Activated naive CD8-positive, alpha-beta T cell treated with anti-CD3 and anti-CD28 coated beads, Interleukin-2, amount 10 ng/mL, durations not matched to agents 7 days and 5 days (primary cell): ENCODE data around the gene LYZL4. TPM values are rescaled to one million over a fixed set of nuclear protein-coding genes. Genes with fewer than 3 reads are reported as not detected.

Source experiments
- ATAC-seq: fragments of 150-1000 bp; cut with Tn5 transposase; one replicate; pipeline ENCODE4 v1.10.0; 2021; ENCODE audit warnings: low read depth, moderate library complexity
- POLR2A ChIA-PET: fragments of 350-600 bp; sonication (Branson Sonifier 250); formaldehyde crosslinking; loops from one replicate; lab custom pipeline; 2021; ENCODE audit warnings: antibody characterized with exemption; lab: Charles Lee
- DNase-seq: peaks from one replicate; pipeline ENCODE4 v3.0.0; 2021
- H3K27ac Mint-ChIP-seq: one replicate; pipeline ENCODE4 v1.8.0; 2022; ENCODE audit warnings: mild to moderate bottlenecking, mixed read lengths
- H3K27me3 Mint-ChIP-seq: one replicate; pipeline ENCODE4 v1.8.0; 2022; ENCODE audit warnings: mild to moderate bottlenecking, moderate library complexity, mixed read lengths
- H3K36me3 Mint-ChIP-seq: one replicate; pipeline ENCODE4 v1.8.0; 2021; ENCODE audit warnings: mild to moderate bottlenecking, mixed read lengths
- H3K4me1 Mint-ChIP-seq: one replicate; pipeline ENCODE4 v1.8.0; 2021; ENCODE audit warnings: mixed read lengths
- H3K4me3 Mint-ChIP-seq: one replicate; pipeline ENCODE4 v1.8.0; 2022; ENCODE audit warnings: mild to moderate bottlenecking, moderate library complexity, mixed read lengths
- H3K9me3 Mint-ChIP-seq: one replicate; pipeline ENCODE4 v1.8.0; 2021; ENCODE audit warnings: mixed read lengths
- total RNA-seq, 2 experiments: library from RNA; stranded (reverse); gene quantifications; one replicate each; pipeline ENCODE4 v1.2.3, GENCODE V29; 2021

LYZL4 gene
- total RNA-seq, 2 experiments from 2014 or later: not detected

DNA sequence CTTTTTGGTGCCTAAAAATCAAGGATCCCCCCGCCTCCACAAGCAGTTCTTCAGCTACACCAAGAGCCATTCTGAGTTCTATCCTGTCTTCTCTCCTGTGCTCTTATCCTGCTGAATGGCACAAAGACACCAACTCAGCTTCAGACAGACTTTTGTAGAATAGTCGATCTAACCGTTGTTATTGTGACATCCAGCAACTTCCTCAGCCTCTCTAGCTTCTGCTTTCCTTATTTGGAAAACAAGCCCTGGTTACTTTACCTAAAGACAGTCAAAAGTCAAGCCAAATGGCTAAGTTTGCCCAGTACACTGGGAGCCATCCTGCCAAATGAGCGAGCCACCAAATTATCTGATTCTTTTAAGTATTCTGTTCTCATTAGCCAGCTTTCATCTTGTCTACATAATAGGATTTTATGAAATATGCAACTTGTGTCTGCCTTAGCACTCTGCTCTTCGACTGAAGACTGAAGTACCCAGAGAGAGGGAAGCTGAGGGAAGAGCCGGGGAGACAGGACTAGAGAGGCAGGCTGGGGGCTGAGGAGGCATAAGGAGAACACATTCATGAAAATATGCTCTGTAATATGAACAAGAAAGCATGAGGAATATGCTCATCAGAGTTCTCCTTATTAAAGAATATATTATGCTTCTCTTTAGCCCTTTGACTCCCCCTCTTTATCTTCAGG, 35.1 kb downstream of the LYZL4 start:
- H3K36me3 Mint-ChIP-seq: no peaks in the 10 kb centered on the region
- H3K9me3 Mint-ChIP-seq: peaks cover 3% of the 10 kb centered on the region
- no peak overlapping the region for H3K27ac Mint-ChIP-seq
- H3K4me3 Mint-ChIP-seq: no peak overlapping the region
- H3K4me1 Mint-ChIP-seq: peaks cover 3% of the 10 kb centered on the region
- DNase-seq (no peak), ATAC-seq (no peak)
- peaks cover 2% of the 10 kb centered on the region for H3K27me3 Mint-ChIP-seq
- POLR2A ChIA-PET: no interaction called here

DNA sequence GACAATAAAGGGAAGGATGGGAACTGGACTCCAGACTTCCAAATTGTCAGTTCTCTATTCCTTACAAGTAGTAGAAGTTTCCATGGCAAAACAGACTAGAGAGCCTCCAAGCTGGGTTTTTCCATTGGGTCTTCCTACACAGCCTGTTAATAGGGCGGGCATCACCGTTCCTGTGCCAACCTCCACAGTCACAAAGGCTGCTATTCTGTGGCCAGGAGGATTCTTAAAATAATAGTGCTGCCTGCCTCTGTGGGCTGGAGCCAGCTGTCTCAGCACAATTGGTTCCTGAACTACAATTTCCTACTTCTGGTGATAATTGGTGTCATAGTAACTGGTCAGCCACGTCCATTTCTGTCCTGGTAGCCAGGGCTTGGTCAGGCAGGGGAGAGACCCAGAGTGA, 38.6 kb downstream of the LYZL4 start:
- no peaks in the 10 kb centered on the region for H3K36me3 Mint-ChIP-seq
- POLR2A ChIA-PET: no interaction called here
- H3K27me3 Mint-ChIP-seq: peaks cover 2% of the 10 kb centered on the region
- peaks cover 5% of the 10 kb centered on the region for H3K9me3 Mint-ChIP-seq
- no peak for DNase-seq
- no peak overlapping the region for H3K27ac Mint-ChIP-seq
- ATAC-seq: no peak
- no peak overlapping the region for H3K4me3 Mint-ChIP-seq
- peaks cover 3% of the 10 kb centered on the region for H3K4me1 Mint-ChIP-seq

DNA sequence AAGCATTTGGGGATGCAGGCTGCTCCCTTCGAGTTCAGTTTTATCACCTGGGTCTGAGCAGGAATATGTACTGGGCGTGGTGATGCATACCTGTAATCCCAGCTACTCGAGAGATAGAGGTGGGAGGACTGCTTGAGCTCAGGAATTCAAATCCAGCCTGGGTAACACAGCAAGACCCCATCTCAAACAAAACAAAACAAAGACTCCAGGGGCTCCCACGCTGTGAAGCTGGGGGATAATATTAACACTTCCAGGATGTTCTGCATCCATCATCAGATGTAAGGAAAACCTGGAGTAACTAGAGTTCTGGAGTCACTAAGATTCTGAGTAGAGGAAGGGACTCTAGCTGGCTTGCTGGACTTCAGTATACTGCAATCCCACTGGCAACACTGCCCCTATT, 40.6 kb downstream of the LYZL4 start:
- H3K4me3 Mint-ChIP-seq: no peak overlapping the region
- peaks cover 3% of the 10 kb centered on the region for H3K4me1 Mint-ChIP-seq
- H3K27me3 Mint-ChIP-seq: no peaks in the 10 kb centered on the region
- POLR2A ChIA-PET: no interaction called here
- peaks cover 2% of the 10 kb centered on the region for H3K36me3 Mint-ChIP-seq
- ATAC-seq (no peak), DNase-seq (no peak)
- peaks cover 11% of the 10 kb centered on the region for H3K9me3 Mint-ChIP-seq
- no peak overlapping the region for H3K27ac Mint-ChIP-seq

DNA sequence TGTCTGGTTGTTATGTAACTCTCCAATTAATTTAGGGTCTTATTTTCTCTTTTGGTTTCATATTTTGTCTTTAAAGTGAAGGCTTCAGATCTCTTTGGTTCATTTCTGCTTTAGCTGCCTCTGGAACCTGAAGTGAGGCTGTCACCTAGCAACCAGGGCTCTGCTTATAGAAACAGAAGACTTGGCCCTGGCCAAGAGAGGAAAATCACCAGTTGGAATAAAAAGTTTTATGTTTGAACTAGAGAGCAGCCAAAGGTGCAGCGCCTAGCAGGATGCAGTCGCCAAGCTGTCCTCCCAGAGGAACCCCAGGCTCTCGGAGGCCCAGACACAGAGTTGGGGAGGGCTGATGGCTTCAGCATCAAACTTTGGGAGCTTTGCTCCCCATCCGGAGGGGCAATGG, 41.1 kb downstream of the LYZL4 start:
- POLR2A ChIA-PET: no interaction called here
- no peak overlapping the region for H3K27ac Mint-ChIP-seq
- H3K4me3 Mint-ChIP-seq: no peak overlapping the region
- H3K36me3 Mint-ChIP-seq: peaks cover 2% of the 10 kb centered on the region
- H3K27me3 Mint-ChIP-seq: no peaks in the 10 kb centered on the region
- ATAC-seq (no peak), DNase-seq (no peak)
- peaks cover 3% of the 10 kb centered on the region for H3K4me1 Mint-ChIP-seq
- peaks cover 11% of the 10 kb centered on the region for H3K9me3 Mint-ChIP-seq

DNA sequence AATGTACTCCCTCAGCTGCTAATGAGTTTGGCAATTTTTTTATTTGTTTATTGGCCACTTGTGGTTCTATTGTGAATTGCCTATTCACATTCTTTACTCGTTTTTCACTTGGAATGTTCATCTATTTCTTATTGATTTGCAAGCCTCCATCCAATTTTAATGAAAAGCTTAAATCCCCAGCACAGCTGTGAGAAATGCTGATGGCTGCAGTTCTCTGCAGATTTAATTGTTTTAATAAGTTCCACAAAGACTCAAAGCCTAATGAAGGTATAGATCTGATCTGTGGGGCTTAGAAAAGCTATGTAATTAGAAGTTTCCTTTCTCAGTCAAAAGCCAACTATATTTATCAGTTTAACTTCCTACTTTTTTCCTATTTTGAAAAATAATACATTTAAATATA, 41.5 kb downstream of the LYZL4 start:
- POLR2A ChIA-PET: no interaction called here
- Mint-ChIP-seq H3K36me3 (peaks cover 2% of the 10 kb centered on the region), H3K27ac (no peak overlapping the region), H3K4me3 (no peak overlapping the region), H3K9me3 (peaks cover 11% of the 10 kb centered on the region), H3K4me1 (peaks cover 3% of the 10 kb centered on the region), H3K27me3 (peaks cover 2% of the 10 kb centered on the region)
- DNase-seq (no peak), ATAC-seq (no peak)

DNA sequence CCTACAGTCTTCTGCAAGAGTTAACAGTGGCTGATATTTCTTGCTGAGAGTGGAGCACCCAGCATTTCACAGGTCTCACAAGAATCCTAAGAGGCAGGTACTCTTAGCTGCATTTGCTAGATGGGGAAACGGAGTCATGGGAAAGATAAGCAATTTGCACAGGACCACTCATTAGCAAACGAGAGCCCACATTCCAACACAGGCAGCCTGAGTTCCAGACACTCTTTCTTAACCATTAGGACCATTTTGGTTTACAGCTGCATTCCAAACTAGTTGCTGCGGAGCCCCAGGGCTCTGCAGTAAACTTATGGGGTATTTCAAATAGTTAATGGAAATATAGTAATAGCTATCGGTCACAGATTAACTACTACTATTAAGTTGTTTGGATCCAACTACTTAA, 42.5 kb downstream of the LYZL4 start:
- peaks cover 2% of the 10 kb centered on the region for H3K36me3 Mint-ChIP-seq
- ATAC-seq (no peak), DNase-seq (no peak)
- peaks cover 15% of the 10 kb centered on the region for H3K9me3 Mint-ChIP-seq
- H3K4me3 Mint-ChIP-seq: no peak overlapping the region
- peaks cover 2% of the 10 kb centered on the region for H3K27me3 Mint-ChIP-seq
- POLR2A ChIA-PET: no interaction called here
- no peak overlapping the region for H3K27ac Mint-ChIP-seq
- peaks cover 3% of the 10 kb centered on the region for H3K4me1 Mint-ChIP-seq

DNA sequence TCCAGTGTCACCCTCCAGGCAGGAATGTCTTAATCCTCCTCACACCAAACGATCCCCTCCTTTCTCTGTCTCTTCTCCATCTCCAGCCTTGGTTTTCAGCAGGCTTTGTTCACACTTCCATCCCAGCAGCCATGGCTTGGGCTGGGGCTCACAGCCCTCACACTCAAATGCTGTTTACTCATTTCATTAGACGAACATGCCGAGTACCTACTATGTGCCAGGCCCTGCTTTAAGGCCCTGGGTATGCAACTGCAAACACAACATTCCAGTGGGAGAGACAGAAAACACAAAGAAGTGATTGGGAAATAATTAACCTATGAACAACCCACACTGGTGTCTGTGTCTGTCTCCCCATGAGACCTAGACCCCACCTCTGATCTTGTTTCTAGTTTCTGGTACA, 43.9 kb downstream of the LYZL4 start:
- Mint-ChIP-seq H3K36me3 (peaks cover 2% of the 10 kb centered on the region), H3K4me3 (no peak overlapping the region), H3K27me3 (peaks cover 2% of the 10 kb centered on the region), H3K4me1 (peaks cover 2% of the 10 kb centered on the region), H3K9me3 (peaks cover 15% of the 10 kb centered on the region), H3K27ac (no peak overlapping the region)
- DNase-seq: no peak
- ATAC-seq: no peak
- POLR2A ChIA-PET: no interaction called here

DNA sequence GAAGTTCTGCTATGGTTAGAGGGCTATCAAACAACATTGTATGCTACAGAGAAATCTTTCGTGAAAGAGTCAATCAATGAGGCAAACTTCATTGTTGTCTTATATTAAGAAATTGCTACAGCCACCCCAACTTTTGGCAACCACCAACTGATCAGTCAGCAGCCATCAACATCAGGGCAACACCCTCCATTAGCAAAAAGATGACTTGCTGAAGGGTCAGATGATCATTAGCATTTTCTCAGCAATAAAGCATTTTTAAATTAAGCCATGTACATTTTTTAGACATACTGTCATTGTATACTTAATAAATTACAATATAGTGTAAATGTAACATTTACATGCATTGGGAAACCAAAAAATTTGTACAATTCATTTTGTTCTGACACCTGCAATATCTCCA, 53.1 kb downstream of the LYZL4 start:
- no peak for ATAC-seq
- H3K4me1 Mint-ChIP-seq: peaks cover 1% of the 10 kb centered on the region
- no peak for DNase-seq
- H3K27me3 Mint-ChIP-seq: peaks cover 4% of the 10 kb centered on the region
- POLR2A ChIA-PET: no interaction called here
- no peak overlapping the region for H3K27ac Mint-ChIP-seq
- no peak overlapping the region for H3K4me3 Mint-ChIP-seq
- peaks cover 10% of the 10 kb centered on the region for H3K9me3 Mint-ChIP-seq
- H3K36me3 Mint-ChIP-seq: no peaks in the 10 kb centered on the region

DNA sequence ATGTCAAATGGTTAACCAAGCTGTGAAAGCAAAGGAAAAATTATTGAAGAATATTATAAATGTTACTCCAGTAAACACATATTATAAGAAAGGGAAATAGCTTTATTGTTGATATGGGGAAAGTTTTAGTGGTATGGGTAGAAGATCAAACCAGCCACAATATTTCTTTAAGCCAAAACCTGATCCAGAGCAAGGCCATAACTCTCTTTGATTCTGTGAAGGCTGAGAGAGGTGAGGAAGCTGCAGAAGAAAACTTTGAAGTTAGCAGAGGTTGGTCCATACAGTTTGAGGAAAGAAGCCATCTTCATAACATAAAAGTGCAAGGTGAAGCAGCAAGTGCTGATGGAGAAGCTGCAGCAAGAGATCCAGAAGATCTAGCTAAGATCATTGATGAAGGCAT, 54.8 kb downstream of the LYZL4 start:
- Mint-ChIP-seq H3K27me3 (peaks cover 6% of the 10 kb centered on the region), H3K27ac (no peak overlapping the region), H3K4me3 (no peak overlapping the region), H3K36me3 (no peaks in the 10 kb centered on the region), H3K9me3 (peaks cover 12% of the 10 kb centered on the region), H3K4me1 (peaks cover 1% of the 10 kb centered on the region)
- DNase-seq (no peak), ATAC-seq (no peak)
- POLR2A ChIA-PET: no interaction called here

DNA sequence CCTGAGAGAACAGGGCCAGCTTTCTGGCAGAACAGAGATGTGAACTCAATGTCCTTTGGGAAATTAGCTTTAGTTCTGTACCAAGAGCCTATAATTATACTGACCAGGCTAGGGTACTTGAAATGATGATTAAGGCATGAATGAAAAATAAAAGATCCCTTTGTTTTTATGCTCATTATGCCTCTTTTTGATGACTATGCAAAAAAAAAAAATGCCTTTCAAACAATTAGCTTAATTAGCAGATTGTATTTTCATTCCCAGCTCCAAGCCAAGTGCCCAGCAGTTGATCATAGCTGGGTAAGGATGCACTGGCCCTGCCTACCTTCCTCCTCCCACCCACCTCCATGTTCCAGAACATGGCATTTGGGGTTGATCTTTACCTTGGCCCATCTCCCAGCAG, 56.8 kb downstream of the LYZL4 start:
- peaks cover 14% of the 10 kb centered on the region for H3K9me3 Mint-ChIP-seq
- ATAC-seq: no peak
- POLR2A ChIA-PET: no interaction called here

DNA sequence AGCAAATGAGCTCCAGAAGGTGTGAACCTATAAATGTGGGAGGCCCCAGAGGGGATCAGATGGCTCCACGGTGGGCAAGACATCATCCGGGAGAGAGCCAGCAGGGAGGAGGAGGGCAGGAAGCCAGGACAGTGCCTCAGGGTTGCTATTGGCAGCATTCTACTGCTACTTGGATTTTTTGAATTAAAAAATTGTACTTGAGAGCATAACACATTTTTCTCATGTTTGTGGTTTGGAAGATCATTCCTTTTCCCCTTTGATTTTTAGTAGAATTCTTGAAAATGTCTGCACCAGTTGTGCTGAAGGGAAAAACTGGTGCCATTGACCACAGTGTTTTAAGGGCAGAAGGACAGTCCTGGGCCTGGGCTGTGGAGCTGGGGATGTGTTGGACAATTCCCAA, 59.2 kb downstream of the LYZL4 start:
- DNase-seq (no peak), ATAC-seq (no peak)
- no peak overlapping the region for H3K4me3 Mint-ChIP-seq
- H3K27me3 Mint-ChIP-seq: peaks cover 6% of the 10 kb centered on the region
- POLR2A ChIA-PET: no interaction called here
- H3K4me1 Mint-ChIP-seq: peaks cover 1% of the 10 kb centered on the region
- H3K27ac Mint-ChIP-seq: no peak overlapping the region
- H3K36me3 Mint-ChIP-seq: no peaks in the 10 kb centered on the region
- peaks cover 6% of the 10 kb centered on the region for H3K9me3 Mint-ChIP-seq

More for the DNA sequence above, 56.8 kb downstream of the LYZL4 start:
- H3K4me1 Mint-ChIP-seq: peaks cover 1% of the 10 kb centered on the region
- H3K27ac Mint-ChIP-seq: no peak overlapping the region
- no peak overlapping the region for H3K4me3 Mint-ChIP-seq
- H3K27me3 Mint-ChIP-seq: peaks cover 6% of the 10 kb centered on the region
- H3K36me3 Mint-ChIP-seq: no peaks in the 10 kb centered on the region
- DNase-seq: no peak

DNA sequence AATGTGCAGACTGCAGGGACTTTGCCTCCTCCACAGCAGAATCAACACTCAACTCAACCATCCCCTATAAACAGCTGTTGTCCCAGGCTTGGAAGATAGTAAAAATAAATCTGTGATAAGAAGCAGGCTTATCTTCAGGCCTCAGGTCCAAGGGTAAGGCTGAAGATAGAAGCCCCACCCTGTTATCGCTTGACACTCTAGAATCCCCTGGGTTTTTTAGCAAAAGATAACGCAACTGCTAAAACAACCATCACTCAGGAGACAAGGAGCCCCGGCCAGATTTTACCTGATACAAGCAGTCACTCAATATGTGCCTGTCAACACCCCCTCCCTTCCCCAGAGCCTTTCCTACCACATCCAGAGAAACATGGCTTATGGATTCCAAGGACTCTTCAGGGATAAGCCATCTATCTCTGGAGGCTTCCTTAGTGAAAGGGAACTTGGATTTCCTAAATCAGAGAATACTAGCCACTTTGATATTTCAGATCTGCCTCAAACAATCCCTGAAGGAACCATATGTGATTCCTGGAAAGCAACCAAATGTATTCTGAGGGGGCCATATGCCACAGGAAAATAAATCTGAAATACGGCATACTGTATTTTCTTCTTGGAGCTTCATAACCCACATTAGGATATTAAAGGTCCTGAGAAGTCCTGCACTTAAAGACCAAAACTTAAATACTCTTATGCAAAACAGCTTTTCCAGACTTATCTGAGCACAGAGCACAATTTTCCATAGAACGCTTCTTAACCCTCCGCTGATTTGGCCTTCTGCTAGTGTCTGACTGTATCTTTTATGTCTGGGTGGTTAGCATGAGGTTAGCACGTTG, 60.4 kb downstream of the LYZL4 start:
- Mint-ChIP-seq H3K36me3 (no peaks in the 10 kb centered on the region), H3K9me3 (peaks cover 4% of the 10 kb centered on the region), H3K27ac (no peak overlapping the region), H3K4me1 (peaks cover 11% of the 10 kb centered on the region), H3K27me3 (peaks cover 4% of the 10 kb centered on the region), H3K4me3 (no peak overlapping the region)
- POLR2A ChIA-PET: no interaction called here
- ATAC-seq (no peak), DNase-seq (no peak)

DNA sequence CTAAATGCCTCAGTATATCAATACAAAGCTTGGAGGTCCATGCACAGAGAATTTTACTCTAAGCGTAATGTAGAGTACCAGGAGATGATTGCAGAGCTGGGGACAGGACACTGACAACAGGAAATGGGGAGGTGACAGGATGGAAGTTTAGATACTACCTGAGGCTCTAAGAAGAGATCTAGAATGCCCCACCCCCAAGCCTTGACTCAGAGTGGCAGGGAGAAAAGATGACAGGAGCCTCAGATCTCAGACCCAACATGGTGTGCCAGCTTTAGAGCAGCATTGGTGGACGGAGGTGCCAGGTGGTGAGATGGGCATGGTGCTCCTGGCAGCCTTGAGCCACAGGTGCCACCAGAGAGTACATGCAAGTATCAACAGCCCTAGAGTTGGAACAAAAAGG, 62.5 kb downstream of the LYZL4 start:
- Mint-ChIP-seq H3K4me1 (peaks cover 11% of the 10 kb centered on the region), H3K36me3 (no peaks in the 10 kb centered on the region), H3K9me3 (peaks cover 4% of the 10 kb centered on the region), H3K4me3 (no peak overlapping the region), H3K27ac (no peak overlapping the region), H3K27me3 (peaks cover 2% of the 10 kb centered on the region)
- ATAC-seq (no peak), DNase-seq (no peak)
- POLR2A ChIA-PET: no interaction called here
